Measurements from ENCODE around the gene IL17B.

The IL17B gene

GRCh38 chr5:149423794-149424268 is 44.7 kb upstream of the IL17B start:
- Histone ChIP-seq H3K36me3 (ENCODE audit: insufficient read depth, low read length) (no peaks in the 10 kb centered on the region), H3K9me2 (ENCODE audit: low read depth, low read length) (no peaks in the 10 kb centered on the region), H3K9ac (ENCODE audit: low read length) (no peak overlapping the region), H4K20me1 (ENCODE audit: insufficient read depth, low read length) (no peaks in the 10 kb centered on the region), H3K9me3 (ENCODE audit: low read length) (no peaks in the 10 kb centered on the region), H3K79me2 (ENCODE audit: insufficient read depth, low read length) (no peaks in the 10 kb centered on the region), H3K4me1 (ENCODE audit: insufficient read depth, low read length, severe bottlenecking) (no peaks in the 10 kb centered on the region), H3K27ac (ENCODE audit: low read depth, low read length, poor library complexity, severe bottlenecking) (no peak overlapping the region), H3K4me2 (ENCODE audit: low read length) (no peak overlapping the region), H2AFZ (ENCODE audit: low read length) (no peak overlapping the region), H3K4me3 (ENCODE audit: low read depth, low read length, poor library complexity, severe bottlenecking) (no peak overlapping the region), H3K27me3 (ENCODE audit: insufficient read depth, low read length) (peaks cover 3% of the 10 kb centered on the region; the same call in 1 of the 2 replicates), H3F3A (ENCODE audit: insufficient read depth, low read length) (no peaks in the 10 kb centered on the region)
- no peak for TF ChIP-seq EZH2 (IDR thresholded peaks at IDR 0.05; ENCODE audit: borderline replicate concordance, low read length)
- no peak for TF ChIP-seq CTCF (IDR thresholded peaks at IDR 0.05; ENCODE audit: low read length)

DNA sequence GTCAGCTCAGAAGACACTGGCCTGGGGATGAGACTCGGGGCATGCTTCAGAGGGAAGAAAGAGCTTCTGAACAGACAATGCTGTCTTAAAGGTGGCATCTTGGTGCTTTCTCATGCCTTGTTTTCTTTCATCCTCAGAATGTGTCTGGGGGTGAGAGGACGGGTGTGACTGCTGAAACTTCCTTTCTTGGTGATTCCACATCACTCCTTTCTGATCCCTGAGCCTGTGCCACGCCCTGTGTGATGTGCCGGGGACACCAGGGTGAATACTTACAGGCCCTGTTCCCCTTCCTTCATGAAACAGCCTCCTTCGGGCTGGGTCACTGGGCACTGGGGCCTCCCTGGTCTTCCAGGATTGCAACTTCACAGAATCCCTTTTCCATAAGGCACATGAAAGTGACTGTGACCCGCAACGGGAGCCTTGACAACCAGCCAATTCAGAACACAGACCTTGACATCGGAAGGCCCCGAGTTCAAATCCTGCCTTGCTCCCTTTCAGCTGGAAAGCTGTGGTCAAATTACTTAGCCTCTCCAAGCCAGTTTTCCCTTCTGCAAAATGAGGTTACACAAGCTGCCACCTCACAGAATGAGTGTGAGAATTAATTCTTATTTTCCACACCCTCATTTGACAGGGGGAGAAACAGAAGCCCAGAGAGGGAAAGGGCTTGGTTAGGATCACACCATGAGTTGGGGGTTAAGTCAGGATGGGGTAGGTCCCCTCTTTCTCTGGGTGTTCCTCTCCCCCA is 44.1 kb upstream of the IL17B start:
- no peaks in the 10 kb centered on the region for H3K4me1 ChIP-seq (ENCODE audit: insufficient read depth, low read length, severe bottlenecking)
- no peaks in the 10 kb centered on the region for H3F3A ChIP-seq (ENCODE audit: insufficient read depth, low read length)
- H3K9me2 ChIP-seq (ENCODE audit: low read depth, low read length) = no peaks in the 10 kb centered on the region
- no peaks in the 10 kb centered on the region for H3K36me3 ChIP-seq (ENCODE audit: insufficient read depth, low read length)
- no peaks in the 10 kb centered on the region for H3K79me2 ChIP-seq (ENCODE audit: insufficient read depth, low read length)
- no peak overlapping the region for H3K9ac ChIP-seq (ENCODE audit: low read length)
- H3K4me3 ChIP-seq (ENCODE audit: low read depth, low read length, poor library complexity, severe bottlenecking) = no peak overlapping the region
- H3K27me3 ChIP-seq (ENCODE audit: insufficient read depth, low read length) = peaks cover 3% of the 10 kb centered on the region; the same call in 1 of the 2 replicates
- H4K20me1 ChIP-seq (ENCODE audit: insufficient read depth, low read length) = no peaks in the 10 kb centered on the region
- H2AFZ ChIP-seq (ENCODE audit: low read length) = no peak overlapping the region
- no peaks in the 10 kb centered on the region for H3K9me3 ChIP-seq (ENCODE audit: low read length)
- TF ChIP-seq EZH2 (IDR thresholded peaks at IDR 0.05; ENCODE audit: borderline replicate concordance, low read length) = no peak
- no peak for TF ChIP-seq CTCF (IDR thresholded peaks at IDR 0.05; ENCODE audit: low read length)
- no peak overlapping the region for H3K27ac ChIP-seq (ENCODE audit: low read depth, low read length, poor library complexity, severe bottlenecking)
- no peak overlapping the region for H3K4me2 ChIP-seq (ENCODE audit: low read length)

GRCh38 chr5:149422366-149423048 is 43.4 kb upstream of the IL17B start:
- H3F3A ChIP-seq (ENCODE audit: insufficient read depth, low read length) = no peaks in the 10 kb centered on the region
- TF ChIP-seq EZH2 (IDR thresholded peaks at IDR 0.05; ENCODE audit: borderline replicate concordance, low read length) (no peak), CTCF (IDR thresholded peaks at IDR 0.05; ENCODE audit: low read length) (no peak)
- H3K36me3 ChIP-seq (ENCODE audit: insufficient read depth, low read length) = no peaks in the 10 kb centered on the region
- no peak overlapping the region for H3K9ac ChIP-seq (ENCODE audit: low read length)
- no peaks in the 10 kb centered on the region for H4K20me1 ChIP-seq (ENCODE audit: insufficient read depth, low read length)
- no peak overlapping the region for H2AFZ ChIP-seq (ENCODE audit: low read length)
- no peak overlapping the region for H3K4me3 ChIP-seq (ENCODE audit: low read depth, low read length, poor library complexity, severe bottlenecking)
- no peaks in the 10 kb centered on the region for H3K9me2 ChIP-seq (ENCODE audit: low read depth, low read length)
- no peak overlapping the region for H3K27ac ChIP-seq (ENCODE audit: low read depth, low read length, poor library complexity, severe bottlenecking)
- H3K79me2 ChIP-seq (ENCODE audit: insufficient read depth, low read length) = no peaks in the 10 kb centered on the region
- peaks cover 3% of the 10 kb centered on the region; the same call in 1 of the 2 replicates for H3K27me3 ChIP-seq (ENCODE audit: insufficient read depth, low read length)
- no peaks in the 10 kb centered on the region for H3K4me1 ChIP-seq (ENCODE audit: insufficient read depth, low read length, severe bottlenecking)
- H3K9me3 ChIP-seq (ENCODE audit: low read length) = no peaks in the 10 kb centered on the region
- no peak overlapping the region for H3K4me2 ChIP-seq (ENCODE audit: low read length)
